HUDEP-2 (cell line): Measurements from ENCODE around the gene EVL.

Experiments used
- DNase-seq, 76 experiments: peaks; one replicate each; lab custom pipeline; 2025; ENCODE audit not compliant: unreplicated experiment in 76 of 76; lab: John Stamatoyannopoulos, UW

Gene EVL

GRCh38 chr14:100035700-100036099, 29.5 kb upstream of the EVL start:
- no peak for DNase-seq

DNA sequence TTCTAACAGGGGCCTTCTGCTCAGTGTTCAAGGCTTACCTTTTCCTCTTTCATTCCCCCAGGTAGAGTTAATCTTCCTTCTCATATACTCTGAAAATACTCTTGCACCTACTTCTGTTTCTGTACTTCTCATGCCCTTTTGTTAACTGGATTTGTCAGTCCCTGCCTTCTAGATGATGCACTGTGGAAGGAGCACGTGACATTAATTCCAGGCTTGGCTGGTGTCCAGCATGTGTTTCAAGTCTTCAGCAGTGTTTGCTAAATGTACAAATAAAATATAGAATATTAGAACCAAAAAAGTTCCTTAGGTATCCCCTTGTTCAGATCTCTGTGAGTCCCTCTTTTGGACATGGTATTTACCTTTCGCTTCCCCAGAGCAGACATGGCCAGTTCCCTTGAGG, 27.9 kb upstream of the EVL start:
- DNase-seq, result no peak

- DNase-seq, result no peak
These were observed 27.2 kb upstream of the EVL start for GRCh38 chr14:100038065-100038464.

DNA sequence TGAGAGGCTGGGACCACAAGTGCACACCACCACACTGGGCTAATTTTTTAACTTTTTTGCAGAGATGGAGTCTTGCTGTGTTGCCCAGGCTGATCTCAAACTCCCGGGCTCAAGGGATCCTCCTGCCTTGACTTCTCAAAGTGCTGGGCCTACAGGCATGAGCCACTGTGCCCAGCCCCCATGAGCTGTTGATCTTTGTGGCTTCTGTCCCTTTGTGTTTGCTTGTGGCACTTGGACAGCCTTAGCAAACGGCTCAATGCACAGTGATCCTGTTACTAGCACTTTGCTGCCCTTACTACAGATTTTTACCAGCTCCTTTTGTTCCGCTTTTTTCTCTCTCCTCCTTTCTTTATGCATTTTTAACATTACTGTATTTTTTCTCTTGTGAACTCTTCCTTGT, 25.3 kb upstream of the EVL start:
- no peak for DNase-seq

DNA sequence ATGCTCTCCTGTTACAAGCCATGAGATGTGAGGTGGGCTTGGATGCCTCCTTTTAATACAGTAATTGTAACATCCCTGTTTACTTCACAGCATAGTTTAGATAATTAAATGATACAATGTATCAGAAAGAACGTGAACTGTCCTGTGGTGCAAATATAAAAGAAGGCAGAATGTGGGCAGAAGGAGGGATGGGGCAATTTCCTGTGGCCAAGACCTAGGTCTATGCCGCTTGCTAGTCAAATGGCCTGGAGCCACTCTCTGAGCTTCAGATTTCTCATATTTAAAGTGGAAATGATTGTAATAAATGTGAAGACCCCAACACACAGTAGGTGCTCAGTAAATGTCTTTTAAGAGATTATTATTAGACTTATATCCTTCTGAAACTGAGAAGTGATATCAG, 24.0 kb upstream of the EVL start:
- DNase-seq, result no peak

GRCh38 chr14:100042286-100042685, 22.9 kb upstream of the EVL start:
- DNase-seq, result no peak

- no peak for DNase-seq
These were observed 19.4 kb upstream of the EVL start for GRCh38 chr14:100045642-100046344.

- DNase-seq, result no peak
These were observed 17.6 kb upstream of the EVL start for GRCh38 chr14:100047600-100047999.

GRCh38 chr14:100048786-100049185, 16.4 kb upstream of the EVL start:
- DNase-seq, result no peak

DNA sequence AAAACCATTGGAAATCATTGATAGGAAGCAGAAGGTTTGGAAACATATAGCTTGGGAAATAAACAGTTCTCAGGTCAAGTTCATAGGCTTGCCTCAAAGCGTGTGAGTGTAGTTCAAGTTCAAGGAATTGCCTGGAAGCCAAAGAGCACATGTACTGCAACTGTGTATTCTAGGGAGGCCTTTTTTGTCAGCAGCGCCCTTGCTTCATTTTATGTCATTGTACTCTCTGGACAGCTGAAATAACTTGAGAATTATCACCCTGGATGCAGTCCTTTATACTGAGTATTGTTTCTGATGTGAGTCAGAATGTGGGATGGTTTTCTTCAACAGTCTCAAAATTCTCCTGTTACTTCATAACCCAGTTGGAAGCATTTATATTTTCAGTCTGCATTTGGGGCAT, 16.0 kb upstream of the EVL start:
- no peak for DNase-seq

DNA sequence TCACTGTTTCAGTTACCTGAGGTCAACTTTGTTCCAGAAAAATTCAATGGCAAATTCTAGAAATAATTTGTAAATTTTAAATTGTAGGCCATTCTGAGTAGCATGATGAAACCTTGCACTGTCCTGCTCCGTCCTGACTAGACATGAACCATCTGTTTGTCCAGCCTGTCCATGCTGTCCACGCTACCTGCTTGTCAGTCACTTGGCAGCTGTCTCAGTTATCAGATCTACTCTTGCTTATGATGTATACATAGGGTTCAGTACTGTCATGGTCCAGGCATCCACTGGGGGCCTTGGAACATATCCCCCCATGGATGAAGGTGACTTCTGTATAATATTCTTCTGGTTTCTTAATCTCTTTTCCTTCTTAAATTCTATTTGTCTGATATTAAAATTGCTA, 14.1 kb upstream of the EVL start:
- DNase-seq, result no peak

DNA sequence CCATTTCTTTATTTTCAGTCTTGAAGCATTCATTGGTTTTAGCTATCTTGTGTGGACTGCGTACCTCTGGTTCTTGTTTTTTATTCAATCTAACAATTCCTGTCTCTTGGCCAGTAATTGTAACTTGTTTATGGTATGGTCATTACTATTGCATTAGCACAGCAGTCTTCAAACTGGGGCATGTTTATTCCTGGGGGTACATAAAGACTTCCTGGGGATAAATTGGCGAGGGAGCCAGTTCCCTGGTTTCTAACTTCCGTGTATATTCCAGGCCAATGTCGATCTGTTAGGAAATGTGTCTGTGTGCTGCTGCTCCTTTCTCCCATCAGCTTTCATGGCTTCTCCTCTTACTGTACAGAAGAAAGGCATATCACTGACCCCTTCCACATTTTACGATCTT, 13.7 kb upstream of the EVL start:
- no peak for DNase-seq

DNA sequence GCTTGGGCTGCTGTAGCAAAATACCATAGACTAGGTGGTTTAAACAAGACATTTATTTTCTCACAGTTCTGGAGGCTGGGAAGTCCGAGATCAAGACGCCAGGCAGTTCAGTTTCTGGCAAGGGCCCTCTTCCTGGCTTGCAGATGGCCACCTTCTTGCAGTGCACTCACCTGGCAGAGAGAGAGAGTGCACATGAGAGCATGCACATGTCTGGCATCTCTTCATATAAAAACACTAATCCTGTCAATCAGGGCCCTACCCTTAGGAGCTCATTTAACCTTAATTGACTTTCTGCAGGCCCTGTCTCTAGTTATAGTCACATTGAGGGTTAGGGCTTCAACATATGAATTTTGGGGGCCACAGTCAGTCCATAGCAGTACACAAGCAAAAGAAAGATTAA, 12.4 kb upstream of the EVL start:
- DNase-seq, result no peak

DNA sequence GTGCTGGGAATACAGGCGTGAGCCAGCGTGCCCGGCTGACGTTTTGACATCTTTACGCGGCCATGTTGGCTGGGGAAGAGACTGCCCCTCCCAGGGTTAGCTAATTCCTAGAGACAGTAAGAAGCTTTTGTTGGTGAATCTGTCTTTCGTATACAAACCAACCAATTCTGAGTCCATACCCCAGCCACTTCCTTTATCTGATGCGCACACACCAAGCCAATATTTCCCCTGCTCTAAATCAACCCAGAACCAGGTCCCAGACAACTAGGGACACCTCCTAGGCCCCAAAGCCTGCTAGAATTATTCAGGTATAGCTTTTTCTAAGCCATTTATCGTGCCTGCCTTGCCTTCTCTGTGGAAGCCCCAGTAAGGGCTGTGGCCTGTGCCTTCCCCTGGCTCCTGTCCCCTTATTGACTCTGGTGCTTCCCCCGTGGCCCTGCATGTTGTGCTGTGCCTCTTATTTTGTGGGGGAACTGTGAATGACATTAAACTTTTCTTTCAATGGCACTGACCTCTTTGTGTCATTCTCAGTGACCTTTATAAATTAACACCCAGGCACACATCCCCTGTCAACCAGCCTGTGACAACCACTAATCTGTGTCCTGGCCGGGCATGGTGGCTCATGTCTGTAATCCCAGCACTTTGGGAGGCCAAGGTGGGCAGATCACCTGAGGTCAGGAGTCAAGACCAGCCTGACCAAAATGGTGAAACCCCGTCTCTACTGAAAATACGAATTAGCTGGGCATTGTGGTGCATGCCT, 10.7 kb upstream of the EVL start:
- DNase-seq, result no peak

GRCh38 chr14:100056431-100056830, 8.8 kb upstream of the EVL start:
- DNase-seq, result no peak

DNA sequence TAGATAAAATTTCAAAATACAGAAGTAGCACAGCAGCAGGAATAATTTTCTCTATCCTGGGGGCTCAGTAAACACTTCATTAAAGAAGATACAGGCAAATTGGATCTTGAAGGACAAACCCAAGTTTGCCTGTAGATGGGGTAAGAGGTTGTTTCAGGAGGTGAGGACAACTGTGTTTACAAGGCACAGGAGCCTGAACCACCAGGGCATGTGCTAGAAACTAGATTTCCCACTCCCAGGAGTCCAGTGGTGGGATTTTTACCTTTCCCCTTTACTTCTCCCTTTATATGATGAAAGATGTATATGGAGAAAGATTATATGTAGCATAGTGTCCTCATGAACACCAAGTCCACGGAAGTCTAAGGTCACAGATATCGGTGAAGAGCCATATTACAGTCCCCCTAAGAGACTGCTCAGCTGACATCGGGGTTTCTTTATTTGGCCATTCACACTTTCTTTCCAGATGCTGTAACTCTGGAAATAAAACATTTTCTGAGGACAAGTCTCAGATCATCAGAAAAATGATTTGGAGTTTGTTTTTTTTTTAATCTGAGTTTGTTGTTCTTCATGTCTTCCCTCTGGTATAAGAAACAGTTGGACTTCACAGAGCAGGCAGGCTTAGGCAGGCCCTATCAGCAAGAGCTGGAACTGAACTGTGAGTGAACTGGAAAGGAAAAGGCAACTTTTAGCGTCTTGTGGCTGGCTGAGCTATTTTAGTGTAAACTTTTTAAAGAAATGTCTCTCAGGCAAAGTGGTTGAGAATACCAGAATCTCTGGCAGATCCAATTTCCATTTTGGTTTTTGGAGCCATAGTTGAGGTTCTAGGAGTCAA, 8.0 kb upstream of the EVL start:
- DNase-seq, result peak in 16 of 76 experiments; percentile 10 to 52 (median 16)

- DNase-seq, result peak in 8 of 76 experiments; percentile 2 to 38 (median 8)
These were observed 6.3 kb upstream of the EVL start for GRCh38 chr14:100058777-100059437.

GRCh38 chr14:100059438-100059781, 5.8 kb upstream of the EVL start:
- no peak for DNase-seq

GRCh38 chr14:100060760-100061159, 4.5 kb upstream of the EVL start:
- no peak for DNase-seq

- DNase-seq, result no peak
These were observed 2.6 kb upstream of the EVL start for GRCh38 chr14:100062590-100062989.

DNA sequence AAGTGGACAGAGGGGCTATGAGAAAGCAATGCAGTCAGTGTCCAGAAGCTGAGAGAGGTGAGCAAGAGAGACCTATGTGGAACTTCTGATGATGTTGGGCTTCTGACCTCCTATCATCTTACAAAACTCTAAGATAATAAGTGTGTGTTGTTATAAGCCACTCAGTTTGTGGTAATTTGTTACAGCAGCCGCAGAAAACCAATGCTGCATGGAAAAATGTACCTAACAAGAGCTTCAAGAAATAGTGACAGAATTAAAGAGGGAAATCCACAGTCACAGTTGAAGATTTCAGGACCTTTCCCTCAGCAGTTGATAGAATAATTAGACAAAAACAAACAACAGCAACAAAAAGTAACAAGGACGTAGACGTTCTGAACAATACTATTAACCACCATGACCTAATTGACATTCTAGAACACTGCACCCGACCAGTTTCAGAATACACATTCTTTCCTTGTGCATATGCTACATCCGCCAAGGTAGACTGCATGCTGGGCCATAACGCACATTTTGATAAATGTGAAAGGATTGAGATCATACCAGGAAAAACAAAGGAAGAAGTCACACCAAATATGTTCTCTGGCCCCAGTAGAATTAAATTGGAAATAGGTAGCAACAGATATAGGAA, 1.8 kb upstream of the EVL start:
- DNase-seq, result no peak
